ENCODE data around the gene ZMIZ1.

ZMIZ1 gene

DNA sequence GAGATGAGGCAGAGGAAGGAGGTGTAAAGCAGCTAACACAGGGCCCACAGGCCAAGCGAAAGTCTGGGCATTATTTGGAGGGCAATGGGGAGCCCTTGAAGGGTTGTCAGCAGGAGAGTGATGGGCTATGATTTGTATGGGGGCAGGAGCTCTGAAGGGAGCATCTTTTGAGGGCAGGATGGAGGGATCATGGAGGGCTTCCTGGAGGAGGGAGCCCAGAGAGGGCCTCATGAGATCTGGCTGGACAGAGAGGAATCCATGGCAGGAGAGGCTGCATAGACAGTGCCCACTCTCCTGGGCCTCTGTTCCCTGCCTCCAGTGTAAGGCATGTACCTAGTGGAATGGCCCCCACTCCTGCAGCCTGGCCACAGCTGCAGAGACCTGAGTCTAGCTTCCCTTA is 141.9 kb downstream of the ZMIZ1 start:
- DNase-seq (ENCODE audit: low read depth, low spot score) = no peak

DNA sequence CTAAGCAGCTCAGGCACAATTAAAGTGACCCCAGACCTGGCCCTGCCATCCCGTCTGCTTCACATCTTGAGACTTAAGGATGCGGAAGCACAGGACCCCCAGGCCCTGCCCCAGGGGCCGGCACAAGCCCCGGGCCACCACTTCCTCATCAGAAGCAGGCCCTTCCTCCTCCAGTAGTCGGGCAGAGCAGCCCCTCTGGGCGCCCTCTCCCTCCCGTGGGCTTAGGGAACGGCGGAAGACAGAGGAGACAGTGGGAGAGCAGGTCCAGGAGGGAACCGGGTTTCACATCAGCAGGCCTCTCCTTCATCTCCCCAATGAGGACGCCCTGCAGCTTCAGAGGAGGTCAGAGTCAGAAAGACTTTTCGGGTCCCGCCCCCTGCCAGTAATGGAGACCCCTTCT is 142.8 kb downstream of the ZMIZ1 start:
- DNase-seq (ENCODE audit: low read depth, low spot score) = no peak
- H3K27ac ChIP-seq = no peak overlapping the region

More for the DNA sequence above, 141.9 kb downstream of the ZMIZ1 start:
- no peak overlapping the region for H3K27ac ChIP-seq

DNA sequence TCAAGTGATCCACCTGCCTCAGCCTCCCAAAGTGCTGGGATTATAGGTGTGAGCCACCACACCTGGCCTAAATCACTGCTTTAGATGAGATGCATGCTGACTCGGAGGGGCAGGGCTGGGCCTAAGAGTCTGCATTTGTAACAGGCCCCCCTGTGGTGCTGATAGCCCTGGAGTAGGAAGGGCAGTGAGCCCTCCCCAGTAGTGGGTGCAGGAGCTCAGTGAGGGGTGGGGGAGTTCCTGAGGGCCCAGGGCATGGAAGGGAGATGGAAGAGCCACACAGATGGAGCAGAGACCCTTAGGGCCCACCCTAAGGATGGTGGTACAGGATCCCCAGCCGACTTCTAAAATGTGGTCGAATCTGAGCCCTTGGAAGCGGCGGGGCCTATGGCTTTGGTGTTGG is 146.8 kb downstream of the ZMIZ1 start:
- no peak overlapping the region for H3K27ac ChIP-seq
- DNase-seq (ENCODE audit: low read depth, low spot score) = no peak

DNA sequence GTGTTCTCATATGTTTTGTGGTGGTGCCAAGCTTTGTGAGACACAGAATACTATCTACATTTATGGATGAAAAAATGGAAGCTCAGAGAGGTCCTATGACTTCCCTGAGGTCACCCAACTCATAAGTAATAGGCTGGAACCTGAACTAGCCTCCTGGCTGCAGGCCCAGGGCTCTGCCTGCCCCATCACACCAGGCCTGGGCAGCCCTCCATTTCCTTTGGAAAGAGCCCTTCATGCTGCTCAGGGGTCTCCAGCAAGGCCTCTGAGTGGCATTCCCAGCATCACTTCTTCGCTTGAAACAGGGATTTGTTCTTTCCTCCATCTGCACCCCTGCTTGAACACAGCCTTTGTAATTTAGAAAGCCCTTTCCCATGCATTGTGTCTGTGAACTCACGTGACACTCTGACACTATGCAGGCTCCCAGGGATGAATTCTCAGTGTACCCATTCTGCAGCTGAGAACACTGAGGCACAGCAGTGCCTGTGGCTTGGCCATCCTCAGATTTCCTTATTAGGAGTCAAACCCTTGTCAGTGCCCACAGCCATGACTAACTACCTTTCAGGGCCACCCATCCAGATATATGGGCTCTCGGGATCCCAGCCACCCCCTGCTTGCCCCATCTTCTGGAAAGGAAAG is 150.7 kb downstream of the ZMIZ1 start:
- no peak overlapping the region for H3K27ac ChIP-seq
- DNase-seq (ENCODE audit: low read depth, low spot score) = no peak

DNA sequence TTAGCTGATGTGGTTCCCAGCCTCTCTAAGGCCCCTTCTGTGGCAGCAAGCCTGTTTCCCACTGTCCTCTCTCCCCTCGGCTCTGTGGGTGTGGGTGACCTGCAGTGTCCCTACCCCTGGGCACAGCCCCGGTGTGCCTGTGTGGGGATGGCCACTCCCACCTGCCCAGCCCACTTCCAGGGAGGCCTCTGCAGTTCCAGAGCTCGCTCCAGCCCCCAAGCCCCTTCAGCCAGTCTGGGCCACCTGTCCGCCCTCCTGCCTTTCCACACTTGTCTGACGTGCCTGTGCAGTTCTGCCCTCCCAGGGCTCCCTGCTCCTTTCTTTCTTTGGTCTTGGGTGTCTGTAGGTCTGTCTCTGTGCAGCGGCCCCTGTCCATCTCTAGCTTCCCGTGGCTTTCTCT is 151.5 kb downstream of the ZMIZ1 start:
- DNase-seq (ENCODE audit: low read depth, low spot score) = no peak
- H3K27ac ChIP-seq = no peak overlapping the region

DNA sequence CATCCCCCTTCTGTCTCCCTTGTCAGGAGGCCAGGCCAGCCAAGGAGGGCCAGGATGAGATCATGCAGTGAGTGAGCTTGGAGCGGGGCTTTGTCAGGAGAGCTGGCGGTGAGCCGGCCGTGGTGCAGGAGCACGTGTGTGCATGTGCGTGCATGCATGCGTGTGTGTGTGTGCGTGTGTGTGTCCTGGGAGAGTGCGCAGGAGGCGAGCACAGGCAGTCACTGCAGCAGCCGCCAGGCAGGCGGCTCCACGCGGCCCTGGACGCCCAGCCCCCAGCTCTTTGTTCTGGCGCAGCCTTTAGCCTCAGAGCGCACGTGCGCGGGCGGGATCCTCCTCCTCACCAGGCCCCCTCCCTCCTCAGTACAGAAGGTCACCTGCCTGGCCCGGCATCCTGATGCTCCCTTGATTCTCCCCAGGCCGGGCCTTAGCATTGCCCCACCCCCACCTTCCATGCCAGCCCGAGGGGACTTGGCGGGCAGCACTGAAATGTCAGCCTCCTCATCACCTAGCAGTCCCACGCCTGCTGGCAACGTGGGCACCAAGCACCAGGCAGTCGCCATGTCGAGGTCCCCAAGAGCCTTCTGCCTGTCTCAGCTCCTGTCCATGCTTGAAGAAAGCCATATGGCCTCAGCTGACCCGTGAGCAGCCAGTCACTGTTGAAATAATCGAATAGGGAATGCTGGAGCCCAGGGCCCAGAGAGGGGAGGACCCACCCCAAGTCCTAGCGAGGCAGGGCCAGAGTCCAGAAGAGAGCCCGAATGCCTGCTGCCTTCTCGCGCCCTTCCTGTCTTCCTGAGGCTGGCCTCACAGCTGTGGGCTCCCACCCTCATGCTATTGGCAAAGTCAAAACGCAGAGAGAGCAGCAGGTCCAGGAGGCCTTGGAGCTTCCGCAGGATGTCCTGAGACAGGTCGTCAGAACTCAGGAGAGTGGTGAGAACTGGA is 152.6 kb downstream of the ZMIZ1 start:
- peak; percentile 49 for DNase-seq (ENCODE audit: low read depth, low spot score)
- no peak overlapping the region for H3K27ac ChIP-seq

DNA sequence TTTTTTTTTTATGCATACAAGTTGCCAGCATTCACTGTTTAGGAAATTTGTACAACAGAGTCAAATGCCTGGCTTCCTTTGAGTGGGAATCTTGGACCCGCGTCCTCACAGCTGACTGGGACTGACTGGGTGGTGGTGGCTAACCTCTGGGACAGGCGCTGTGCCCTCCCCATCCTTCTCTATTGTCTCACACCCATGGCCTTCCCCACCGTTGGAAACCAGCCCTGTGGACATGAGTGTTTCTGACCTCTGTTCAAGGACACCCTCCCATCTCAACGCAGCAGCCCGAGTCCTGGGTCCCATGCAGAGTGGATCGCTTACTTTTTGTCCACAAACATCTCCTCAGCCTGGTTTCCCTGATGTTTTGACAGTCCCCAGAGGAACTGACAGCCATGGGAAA is 153.4 kb downstream of the ZMIZ1 start:
- no peak for DNase-seq (ENCODE audit: low read depth, low spot score)
- no peak overlapping the region for H3K27ac ChIP-seq

DNA sequence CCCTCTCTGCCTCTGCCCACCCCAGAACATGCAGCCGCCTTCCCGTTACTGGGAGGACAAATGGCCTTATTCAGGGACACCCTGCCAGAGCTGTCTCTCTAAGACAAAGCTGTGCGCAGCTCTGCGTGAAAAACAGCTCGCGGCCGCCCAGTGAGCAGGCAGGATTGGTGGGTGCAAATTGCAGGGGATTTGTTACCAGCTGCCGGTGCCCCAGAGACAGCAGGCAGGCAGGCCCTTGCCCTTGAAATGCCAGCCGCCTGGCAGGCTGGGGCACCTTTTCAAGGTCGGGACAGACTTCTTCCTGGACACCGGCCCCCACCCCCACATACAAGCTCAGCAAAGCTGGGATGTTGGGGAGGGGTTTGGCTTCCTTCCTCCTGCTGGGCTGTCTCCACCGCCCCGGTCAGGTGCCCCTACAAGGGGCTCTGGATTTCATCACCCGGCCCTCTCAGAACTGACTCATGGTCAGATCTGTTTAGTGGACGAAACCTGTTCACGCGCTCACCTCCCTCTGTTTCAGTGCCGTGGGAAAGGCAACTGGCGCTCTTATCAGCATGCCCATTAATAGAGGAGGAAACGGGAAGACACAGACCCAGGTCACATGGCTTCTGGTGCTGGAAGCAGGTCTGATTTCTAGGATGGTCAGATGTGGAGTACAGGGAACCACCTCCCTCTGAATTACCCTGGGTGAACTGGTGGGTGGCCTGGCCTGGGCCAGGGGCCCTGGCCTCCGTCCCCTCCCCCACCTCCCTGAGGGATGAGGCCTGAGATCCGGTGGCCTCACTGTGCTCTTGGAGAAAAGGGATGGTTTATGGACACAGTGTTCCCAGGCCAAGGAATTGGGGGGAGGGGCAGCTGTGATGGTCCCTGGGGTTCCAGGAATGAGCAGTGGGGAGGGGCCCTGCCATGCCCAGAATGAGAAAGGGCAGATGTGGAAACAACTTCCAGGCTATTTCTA is 154.6 kb downstream of the ZMIZ1 start:
- no peak for DNase-seq (ENCODE audit: low read depth, low spot score)
- H3K27ac ChIP-seq = no peak overlapping the region

DNA sequence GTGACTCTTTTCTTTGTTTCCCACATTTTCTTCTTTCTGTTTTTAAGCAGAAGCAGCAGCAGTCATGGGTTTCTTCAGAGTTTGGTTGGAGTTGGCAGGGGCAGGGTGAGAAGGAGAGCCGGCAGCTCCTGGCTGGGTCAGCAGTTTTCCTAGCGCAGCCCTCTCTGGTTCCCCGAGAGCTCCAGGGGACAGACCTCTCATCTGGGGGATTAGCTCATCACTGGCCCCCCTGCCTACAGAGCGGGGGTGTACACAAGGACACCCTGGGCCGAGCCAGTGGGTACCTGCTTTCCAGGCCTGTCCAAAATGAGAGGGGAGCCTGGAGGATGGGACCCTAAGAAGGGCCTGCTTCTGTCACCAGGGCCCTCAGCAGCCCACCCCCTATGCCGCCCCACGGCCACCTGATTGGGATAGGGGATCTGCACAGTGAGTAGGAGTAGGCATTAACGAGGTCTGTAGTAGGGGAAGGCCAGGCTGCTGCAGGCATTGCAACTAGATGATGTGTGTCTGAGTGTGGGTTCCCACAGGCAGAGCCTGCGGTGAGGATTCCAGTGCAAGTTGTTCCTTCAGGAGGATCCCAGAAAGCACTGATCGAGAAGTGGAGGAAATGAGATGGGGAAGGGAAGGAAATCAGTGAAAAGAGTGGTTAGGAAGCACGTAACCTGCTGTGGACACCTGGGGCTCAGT is 155.6 kb downstream of the ZMIZ1 start:
- no peak for DNase-seq (ENCODE audit: low read depth, low spot score)
- H3K27ac ChIP-seq = no peak overlapping the region

DNA sequence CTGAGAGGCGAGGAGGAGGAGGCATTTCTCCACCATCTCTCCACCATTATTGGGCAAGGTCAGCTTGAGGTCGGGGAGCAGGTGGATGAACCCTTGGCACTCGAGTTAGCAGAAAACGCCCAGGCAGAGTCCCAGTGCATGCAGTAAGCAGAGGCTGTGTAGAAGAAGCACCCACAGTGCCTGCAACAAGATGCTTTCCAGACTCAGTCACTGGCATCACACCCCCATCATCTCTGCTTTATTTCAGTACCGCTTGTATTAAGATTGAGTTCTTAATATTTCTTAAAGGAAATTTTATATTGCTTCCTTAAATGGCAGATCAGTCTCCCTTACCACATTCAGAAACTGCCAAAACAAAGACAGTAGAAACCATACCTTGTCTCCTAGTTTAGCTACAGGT is 156.2 kb downstream of the ZMIZ1 start:
- H3K27ac ChIP-seq = no peak overlapping the region
- DNase-seq (ENCODE audit: low read depth, low spot score) = no peak

DNA sequence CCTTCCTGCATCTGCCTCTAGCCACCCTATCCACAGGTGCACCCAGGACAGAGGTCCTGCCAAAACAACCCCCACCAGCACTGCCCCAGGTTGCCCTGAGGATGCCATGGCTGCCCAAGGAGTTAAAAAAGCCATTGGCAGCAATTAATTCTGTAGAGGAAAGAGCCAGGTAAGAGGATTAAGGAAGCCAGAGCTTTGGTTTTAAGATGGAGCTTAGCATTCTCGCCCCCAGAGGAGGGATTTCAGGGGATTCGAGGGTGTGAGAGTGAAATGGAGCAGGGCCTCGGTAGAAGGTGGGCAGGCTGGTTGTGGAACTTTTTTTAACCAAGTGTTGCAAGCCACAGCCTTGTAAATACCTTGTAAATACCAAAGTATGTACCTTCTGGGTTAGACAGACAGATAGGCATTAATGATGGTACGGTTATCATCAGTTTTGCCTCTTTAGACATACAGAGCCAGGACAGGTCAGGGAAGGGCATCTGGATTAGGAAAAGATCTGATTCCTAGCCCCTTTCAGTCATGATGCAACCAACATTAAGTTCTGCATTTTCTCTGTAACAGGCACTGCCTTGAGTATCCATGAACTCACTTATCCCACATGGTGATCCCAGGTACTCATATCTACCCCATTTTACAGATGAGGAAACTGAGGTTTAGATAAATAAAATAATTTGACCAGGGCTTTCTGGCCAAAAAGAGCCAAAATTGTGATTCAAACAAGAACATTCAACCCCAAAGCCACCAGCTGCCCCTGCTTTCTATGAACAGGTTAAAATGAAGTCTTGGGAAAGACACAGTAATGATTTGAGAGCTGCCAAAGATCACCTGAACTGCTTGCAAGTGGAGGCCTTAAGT is 157.9 kb downstream of the ZMIZ1 start:
- no peak for DNase-seq (ENCODE audit: low read depth, low spot score)
- H3K27ac ChIP-seq = no peak overlapping the region

DNA sequence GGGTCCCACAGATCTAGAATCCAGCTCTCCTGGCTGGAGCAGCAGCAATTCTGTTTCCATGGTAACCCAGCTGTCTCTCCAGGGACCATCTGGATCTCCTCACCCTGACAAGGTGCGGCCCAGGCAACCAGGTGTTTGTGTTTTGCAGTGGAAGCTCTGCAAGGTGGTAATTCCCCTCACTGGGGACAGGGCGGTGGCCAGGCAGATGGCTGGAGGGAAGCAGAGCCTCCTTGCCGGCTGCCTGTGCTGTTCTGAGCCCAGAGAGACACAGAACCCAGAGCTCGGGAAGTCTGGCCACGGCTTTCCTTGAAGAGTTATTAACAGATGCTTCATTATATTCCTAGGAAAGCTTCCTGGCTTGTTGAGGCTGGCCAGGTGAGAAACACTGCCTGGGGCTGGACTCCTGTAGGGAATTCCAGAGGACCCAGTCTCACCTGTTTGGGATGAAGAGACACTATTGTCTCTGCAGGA is 160.3 kb downstream of the ZMIZ1 start:
- no peak for DNase-seq (ENCODE audit: low read depth, low spot score)
- no peak overlapping the region for H3K27ac ChIP-seq

DNA sequence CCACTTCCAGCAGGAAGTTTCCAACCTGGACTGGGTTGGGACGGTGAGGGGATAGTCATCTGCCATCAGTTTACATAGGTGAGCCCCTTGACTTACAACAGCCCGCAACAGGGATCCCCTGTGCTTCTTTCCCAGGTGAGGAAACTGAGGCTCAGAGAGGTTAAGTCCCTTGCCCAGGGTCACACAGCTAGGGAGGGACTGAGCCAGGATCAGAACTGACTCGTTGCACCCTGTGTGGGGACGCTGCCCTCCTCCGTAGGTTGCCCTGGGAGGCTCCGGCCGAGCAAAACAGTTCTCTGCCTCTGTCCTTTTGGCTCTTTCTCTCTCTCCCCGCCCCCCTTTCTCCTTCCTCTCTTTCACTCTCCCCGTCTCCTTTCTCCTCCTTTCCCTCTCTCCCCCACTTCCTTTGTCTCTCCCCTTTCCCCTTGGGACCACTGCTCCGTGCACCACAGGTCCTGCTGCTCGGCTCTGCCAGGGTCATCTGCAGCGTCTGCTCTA is 161.1 kb downstream of the ZMIZ1 start:
- H3K27ac ChIP-seq = no peak overlapping the region
- no peak for DNase-seq (ENCODE audit: low read depth, low spot score)

DNA sequence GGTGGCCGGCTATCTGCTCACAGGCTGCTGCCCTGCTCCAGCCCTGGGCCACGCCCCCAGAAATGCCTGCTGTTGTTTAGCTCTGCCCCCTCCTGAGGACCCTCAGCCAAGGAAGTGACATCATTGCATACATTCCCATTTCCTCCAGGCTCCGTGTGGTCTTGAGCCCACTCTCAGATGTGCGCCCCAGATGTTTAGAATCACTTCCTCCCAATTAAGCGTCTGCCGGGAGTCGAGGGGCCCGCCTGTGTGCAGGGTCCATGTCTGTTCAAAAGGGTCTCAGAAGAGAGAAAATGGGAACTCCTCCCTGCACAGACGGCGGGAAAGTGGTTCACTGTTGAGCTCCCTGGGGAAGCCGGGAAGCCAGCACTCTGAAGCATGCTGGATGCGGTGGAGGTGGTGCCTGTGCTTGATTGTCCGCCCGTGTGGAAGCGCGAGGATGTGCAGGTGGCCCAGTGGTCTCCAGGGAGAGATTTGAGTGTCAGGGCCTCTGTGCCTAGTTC is 161.6 kb downstream of the ZMIZ1 start:
- DNase-seq (ENCODE audit: low read depth, low spot score) = no peak
- H3K27ac ChIP-seq = no peak overlapping the region

DNA sequence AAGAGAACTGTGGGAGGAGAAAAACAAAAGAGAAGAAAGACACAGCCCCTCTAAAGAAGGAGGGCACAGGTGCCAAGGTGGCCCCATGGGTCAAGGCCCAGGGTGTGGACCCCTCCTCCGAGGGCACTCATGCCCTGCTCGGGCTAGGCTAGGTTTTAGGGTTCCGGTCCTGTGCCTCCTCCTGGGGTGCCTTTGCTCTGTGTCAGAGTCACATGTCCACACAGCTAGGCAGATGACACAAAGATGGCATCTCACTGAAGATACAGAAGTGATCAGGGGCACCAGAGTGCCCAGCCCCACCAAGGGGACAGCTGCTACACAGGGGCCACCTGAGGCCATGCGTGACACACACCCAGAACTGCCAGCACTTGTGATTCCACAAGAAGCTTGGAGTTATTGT is 162.1 kb downstream of the ZMIZ1 start:
- H3K27ac ChIP-seq = no peak overlapping the region
- no peak for DNase-seq (ENCODE audit: low read depth, low spot score)

DNA sequence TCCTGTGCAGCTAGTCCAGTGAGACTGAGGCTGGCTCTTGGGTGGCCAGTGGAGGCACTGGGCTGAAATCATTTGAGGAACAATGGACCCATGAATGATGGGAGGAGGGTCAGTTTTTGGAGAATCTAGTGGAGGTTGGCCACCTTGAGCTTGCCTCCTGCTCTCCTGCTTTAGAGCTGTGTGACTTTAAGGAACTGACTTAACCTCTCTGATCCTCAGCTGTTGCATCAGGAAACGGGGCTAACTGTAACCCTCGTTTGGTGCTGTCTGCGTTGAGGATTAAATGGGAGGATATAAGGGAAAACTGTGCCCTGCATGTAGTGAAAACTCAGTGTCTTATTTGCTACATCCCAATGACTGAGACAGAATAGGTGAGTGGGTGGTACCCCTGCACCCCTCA is 163.1 kb downstream of the ZMIZ1 start:
- H3K27ac ChIP-seq = no peak overlapping the region
- no peak for DNase-seq (ENCODE audit: low read depth, low spot score)

DNA sequence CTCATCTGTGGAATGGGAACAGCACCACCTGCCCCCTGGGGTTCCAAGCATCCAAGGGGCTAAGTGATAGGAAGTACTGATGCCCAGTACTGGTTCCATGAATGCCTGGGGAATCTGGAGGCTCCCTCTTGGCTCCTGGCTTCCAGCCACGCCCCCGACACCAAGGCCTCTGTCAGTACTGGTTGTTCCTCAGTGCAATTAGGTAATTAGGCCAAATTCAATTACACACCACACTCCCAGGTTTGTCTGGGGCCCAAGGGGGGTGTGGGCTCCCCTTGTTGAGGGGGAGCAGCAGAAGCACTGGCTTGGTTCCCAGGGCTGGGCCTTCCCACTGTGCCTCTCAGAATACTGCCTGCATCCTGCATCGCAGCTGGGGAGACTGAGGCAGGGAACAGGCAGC is 164.1 kb downstream of the ZMIZ1 start:
- no peak for DNase-seq (ENCODE audit: low read depth, low spot score)
- no peak overlapping the region for H3K27ac ChIP-seq

DNA sequence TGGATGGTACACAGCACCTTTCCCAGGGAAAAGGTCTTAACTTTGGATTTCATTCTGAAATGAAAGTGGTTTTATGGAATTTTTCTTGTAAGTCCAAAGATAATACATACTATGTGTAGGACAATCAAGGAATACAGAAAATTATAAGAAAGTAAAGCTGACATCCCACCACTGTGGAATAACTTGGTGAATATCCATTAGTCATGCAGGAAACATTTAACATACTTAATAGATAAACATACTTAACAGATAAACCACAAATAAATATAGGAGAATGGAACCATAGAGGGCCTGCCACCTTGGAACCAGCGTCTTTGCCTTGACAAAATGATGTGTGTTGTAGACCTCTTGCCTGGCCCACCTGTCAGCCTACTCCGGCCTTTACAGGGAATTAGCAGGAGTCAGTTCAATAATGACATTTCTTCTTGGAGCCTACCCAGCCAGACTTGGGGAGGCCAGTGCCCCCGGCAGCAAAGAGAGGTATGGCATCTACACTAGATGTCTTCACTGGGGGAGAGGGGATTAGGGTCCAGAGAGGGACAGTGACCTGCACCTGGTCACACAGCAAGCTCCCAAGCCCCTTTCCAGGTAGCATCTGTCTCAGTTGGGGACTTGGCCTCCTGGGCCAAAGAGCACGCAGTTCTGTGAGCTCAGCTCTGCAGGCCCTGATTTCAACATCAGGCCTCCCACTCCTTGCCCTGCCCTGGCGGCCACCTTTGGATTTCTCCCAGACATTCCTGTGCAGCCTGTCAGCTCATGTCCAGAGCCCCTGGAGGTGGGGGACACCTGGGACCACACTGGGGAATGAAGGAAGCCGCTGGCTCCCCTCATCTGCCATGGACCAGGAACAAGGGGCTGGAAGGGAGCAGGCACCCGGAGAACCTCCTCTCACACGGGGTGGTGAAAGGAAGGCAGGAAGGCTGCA is 165.9 kb downstream of the ZMIZ1 start:
- DNase-seq (ENCODE audit: low read depth, low spot score) = no peak
- H3K27ac ChIP-seq = no peak overlapping the region
